ENCODE results near the gene ATR.

DNA sequence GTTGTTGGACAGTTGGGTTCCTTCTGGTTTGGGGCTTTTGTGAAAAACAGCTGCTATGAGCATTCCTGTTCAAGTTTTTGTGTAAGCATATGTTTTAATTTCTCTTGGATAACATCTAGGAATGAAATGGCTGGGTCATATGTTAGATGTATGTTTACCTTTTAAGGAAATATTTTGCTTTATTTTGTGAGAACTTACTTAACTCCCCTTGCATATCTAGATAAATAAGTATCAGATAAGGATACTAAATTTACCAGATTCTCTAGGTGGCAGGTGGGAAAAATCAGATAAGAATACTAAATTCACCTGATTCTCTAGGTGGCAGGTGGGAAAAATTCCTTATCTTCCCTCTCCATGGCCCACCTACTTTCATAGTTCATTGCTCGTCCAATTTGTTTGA lies 16.6 kb upstream of the ATR start:
- TF ChIP-seq, protein P1, sequence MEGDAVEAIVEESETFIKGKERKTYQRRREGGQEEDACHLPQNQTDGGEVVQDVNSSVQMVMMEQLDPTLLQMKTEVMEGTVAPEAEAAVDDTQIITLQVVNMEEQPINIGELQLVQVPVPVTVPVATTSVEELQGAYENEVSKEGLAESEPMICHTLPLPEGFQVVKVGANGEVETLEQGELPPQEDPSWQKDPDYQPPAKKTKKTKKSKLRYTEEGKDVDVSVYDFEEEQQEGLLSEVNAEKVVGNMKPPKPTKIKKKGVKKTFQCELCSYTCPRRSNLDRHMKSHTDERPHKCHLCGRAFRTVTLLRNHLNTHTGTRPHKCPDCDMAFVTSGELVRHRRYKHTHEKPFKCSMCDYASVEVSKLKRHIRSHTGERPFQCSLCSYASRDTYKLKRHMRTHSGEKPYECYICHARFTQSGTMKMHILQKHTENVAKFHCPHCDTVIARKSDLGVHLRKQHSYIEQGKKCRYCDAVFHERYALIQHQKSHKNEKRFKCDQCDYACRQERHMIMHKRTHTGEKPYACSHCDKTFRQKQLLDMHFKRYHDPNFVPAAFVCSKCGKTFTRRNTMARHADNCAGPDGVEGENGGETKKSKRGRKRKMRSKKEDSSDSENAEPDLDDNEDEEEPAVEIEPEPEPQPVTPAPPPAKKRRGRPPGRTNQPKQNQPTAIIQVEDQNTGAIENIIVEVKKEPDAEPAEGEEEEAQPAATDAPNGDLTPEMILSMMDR (IDR thresholded peaks at IDR 0.05) = no peak
- no peak for TF ChIP-seq POLR2A (IDR thresholded peaks at IDR 0.05)

Measured in testis (tissue), 2 donors.